ENCODE measurements around the gene ITGA2.

Gene ITGA2

DNA sequence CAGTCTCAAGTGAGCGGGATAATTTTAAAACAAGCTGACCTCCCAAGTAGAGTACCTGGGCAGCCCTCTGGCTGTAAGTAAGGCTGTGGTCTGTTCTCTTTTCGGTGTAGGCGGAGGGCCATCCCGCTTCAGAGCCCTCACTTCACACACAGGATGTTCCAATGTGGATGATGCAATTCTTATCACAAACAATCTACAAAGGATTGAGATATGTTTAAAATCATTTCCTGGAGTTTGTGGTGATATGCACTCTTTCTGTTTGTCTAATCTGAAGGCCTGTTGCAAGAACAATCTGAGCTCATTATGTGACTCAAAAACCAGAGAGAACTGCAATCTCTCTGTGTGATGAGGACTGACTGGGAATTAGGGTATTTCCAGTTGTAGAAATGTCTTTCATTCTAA lies 42.5 kb downstream of the ITGA2 start:
- no peak for DNase-seq (ENCODE audit: low spot score)
- in situ Hi-C loops (cut with MboI; ENCODE audit: low pct_unique_long_range_greater_than_20kb, low sequenced_read_pairs, unreplicated experiment): no loop called here
- TF ChIP-seq, protein P1, sequence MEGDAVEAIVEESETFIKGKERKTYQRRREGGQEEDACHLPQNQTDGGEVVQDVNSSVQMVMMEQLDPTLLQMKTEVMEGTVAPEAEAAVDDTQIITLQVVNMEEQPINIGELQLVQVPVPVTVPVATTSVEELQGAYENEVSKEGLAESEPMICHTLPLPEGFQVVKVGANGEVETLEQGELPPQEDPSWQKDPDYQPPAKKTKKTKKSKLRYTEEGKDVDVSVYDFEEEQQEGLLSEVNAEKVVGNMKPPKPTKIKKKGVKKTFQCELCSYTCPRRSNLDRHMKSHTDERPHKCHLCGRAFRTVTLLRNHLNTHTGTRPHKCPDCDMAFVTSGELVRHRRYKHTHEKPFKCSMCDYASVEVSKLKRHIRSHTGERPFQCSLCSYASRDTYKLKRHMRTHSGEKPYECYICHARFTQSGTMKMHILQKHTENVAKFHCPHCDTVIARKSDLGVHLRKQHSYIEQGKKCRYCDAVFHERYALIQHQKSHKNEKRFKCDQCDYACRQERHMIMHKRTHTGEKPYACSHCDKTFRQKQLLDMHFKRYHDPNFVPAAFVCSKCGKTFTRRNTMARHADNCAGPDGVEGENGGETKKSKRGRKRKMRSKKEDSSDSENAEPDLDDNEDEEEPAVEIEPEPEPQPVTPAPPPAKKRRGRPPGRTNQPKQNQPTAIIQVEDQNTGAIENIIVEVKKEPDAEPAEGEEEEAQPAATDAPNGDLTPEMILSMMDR (IDR thresholded peaks at IDR 0.05; ENCODE audit: extremely low read depth, insufficient read depth, missing control alignments): no peak

DNA sequence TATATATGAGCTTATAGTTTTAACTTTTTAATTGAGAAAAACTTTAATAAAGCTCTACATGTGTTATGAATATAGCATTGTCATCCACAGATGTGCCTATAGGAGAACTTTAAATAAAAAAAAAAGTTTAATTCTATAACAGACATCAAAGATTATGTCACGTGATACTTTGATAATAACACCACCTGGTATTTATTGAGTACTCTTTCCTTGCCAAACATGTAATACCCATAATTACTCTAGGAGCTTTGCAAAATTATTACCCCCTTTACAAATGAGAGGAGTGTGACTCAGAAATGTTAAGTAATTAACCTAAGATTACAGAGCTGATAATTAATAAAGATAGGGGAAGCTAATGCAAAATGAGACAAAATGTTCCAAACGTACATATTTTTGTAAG lies 43.0 kb downstream of the ITGA2 start:
- in situ Hi-C loops (cut with MboI; ENCODE audit: low pct_unique_long_range_greater_than_20kb, low sequenced_read_pairs, unreplicated experiment): no loop called here
- TF ChIP-seq, protein P1 (IDR thresholded peaks at IDR 0.05; ENCODE audit: extremely low read depth, insufficient read depth, missing control alignments): no peak

DNA sequence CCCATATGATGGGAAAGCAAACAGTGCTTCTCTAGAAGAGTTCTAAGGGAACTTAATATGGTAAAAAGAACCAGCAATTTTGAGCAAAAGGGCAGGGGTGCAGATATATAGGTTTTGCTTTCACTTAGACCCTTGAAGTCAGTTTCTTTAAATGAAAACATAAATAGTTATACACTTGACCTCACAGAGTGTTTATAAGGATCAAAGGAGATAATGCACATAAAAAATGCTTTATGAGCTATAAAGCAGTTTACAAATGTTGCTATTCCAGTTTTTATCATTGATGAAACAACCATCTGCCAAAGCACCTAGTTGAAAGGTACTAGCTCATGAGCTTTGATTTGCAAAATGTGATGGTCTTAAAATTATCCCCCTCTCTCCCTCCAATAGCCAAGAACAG lies 45.7 kb downstream of the ITGA2 start:
- TF ChIP-seq, protein P1 (IDR thresholded peaks at IDR 0.05; ENCODE audit: extremely low read depth, insufficient read depth, missing control alignments): no peak
- no peak for DNase-seq (ENCODE audit: low spot score)
- in situ Hi-C loops (cut with MboI; ENCODE audit: low pct_unique_long_range_greater_than_20kb, low sequenced_read_pairs, unreplicated experiment): no loop called here

More for the DNA sequence above, 43.0 kb downstream of the ITGA2 start:
- DNase-seq (ENCODE audit: low spot score): no peak

DNA sequence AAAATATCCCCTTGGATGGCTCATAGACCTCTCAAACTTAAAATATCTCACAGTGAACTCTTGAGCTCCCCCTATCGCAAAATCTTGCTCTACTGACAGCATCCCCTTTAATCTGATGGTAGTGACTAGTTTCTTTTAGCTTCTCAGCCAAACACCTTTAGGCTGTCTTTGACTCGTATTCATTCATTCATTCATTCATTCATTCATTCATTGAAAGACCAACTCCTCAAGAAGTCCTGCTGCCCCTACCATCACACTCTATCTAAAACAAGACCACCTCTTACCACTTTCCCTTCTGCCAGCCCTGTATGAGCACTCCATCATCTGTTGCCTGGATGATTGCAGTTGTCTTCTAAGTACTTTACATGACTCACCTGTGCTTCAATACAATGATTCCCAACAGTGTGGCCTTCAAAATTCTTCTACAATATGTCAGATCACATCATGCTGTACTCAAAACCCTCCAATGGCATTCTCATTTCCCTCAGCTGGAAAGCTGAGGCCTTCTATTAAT lies 46.8 kb downstream of the ITGA2 start:
- DNase-seq (ENCODE audit: low spot score): peak; percentile 12
- in situ Hi-C loops (cut with MboI; ENCODE audit: low pct_unique_long_range_greater_than_20kb, low sequenced_read_pairs, unreplicated experiment): no loop called here
- TF ChIP-seq, protein P1 (IDR thresholded peaks at IDR 0.05; ENCODE audit: extremely low read depth, insufficient read depth, missing control alignments): peak; percentile 44

DNA sequence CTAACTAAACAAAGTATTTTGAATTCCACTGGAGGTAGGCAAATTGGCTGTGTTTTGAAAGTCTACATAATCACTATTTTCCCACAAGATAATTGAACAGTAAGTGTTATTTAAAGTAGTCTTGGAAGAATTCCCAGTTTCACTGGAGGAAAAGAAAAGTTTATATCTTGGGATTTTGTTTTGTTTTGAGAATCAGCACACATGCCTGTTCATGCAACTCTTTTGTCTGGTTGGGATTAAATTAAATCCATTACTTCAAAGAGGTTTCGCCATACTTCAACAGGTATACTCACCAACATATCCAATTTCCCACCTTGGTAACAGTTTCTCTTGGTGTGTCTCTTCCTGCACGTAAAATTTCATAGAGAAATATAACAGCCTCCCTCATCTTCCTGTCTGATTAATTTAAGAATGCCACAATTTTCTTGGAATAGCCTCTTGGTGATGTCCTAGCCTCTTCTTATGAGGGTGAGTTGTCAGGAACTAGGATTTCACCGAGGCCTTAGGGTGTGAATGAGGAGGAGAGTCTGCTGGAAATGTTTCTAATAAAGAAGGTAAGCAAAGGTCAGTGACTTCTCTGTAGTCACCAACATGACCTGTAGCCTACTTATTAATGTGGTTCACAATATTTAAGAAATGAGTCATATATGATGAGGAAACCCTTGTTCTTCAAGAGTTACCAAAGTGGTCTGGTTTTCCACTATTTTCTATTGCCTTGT lies 48.1 kb downstream of the ITGA2 start:
- TF ChIP-seq, protein P1 (IDR thresholded peaks at IDR 0.05; ENCODE audit: extremely low read depth, insufficient read depth, missing control alignments): no peak
- in situ Hi-C loops (cut with MboI; ENCODE audit: low pct_unique_long_range_greater_than_20kb, low sequenced_read_pairs, unreplicated experiment): no loop called here
- no peak for DNase-seq (ENCODE audit: low spot score)

DNA sequence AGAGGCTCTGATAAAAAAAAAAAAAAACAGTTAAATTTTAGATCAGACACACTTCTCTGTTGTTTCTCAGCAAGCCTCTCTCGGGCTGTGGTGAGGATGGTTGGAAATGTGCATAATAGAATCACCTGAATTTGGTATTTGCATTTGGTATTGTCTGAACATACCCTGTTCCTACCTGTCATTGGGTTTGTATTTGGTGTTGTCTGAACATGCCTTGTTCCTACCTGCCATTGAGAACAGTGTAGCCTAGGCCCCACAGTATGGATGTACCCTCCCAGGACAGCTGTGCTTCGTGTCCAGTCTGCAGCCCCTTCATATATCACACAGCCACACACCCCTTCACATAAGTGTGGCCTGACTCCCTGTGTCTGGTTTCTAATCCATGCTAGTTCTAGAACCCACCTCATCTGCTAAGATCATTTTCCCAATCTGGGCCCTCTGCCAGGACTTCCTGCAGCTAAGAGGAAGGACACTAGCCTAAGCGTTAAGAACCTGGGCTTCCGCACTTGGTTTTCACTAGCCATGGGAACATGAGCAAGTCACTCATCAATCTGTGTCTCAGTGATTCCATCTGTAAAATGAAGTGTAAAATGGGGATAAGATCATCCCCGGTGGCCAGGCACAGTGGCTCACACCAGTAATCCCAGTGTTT lies 49.2 kb downstream of the ITGA2 start:
- TF ChIP-seq, protein P1 (IDR thresholded peaks at IDR 0.05; ENCODE audit: extremely low read depth, insufficient read depth, missing control alignments): no peak
- DNase-seq (ENCODE audit: low spot score): no peak
- in situ Hi-C loops (cut with MboI; ENCODE audit: low pct_unique_long_range_greater_than_20kb, low sequenced_read_pairs, unreplicated experiment): no loop called here

All from GM13977 (cell line).